Skin epidermis (tissue), 12 donors: ENCODE measurements around the gene MYO1E.
"Not testable (repeated sequence)": the region's sequence is repeated elsewhere in the genome, so short reads cannot be mapped to it uniquely, and the experiment has no call there.

Experiments used
- H3K27ac ChIP-seq, 21 experiments: fragments of 200-600 bp; sonication (generic) in 11 of 21; one replicate each; pipeline ENCODE4 v1.5.0; 2020; ENCODE audit warnings: mild to moderate bottlenecking in 3 of 21, inconsistent platforms in 2 of 21, moderate library complexity in 2 of 21
- H3K4me3 ChIP-seq, 7 experiments: fragments of 200-600 bp; sonication (generic) in 2 of 7; one replicate each; pipeline ENCODE4 v1.5.0; 2020; ENCODE audit warnings: inconsistent platforms in 2 of 7, mild to moderate bottlenecking in 2 of 7, moderate library complexity in 1 of 7

Gene MYO1E

DNA sequence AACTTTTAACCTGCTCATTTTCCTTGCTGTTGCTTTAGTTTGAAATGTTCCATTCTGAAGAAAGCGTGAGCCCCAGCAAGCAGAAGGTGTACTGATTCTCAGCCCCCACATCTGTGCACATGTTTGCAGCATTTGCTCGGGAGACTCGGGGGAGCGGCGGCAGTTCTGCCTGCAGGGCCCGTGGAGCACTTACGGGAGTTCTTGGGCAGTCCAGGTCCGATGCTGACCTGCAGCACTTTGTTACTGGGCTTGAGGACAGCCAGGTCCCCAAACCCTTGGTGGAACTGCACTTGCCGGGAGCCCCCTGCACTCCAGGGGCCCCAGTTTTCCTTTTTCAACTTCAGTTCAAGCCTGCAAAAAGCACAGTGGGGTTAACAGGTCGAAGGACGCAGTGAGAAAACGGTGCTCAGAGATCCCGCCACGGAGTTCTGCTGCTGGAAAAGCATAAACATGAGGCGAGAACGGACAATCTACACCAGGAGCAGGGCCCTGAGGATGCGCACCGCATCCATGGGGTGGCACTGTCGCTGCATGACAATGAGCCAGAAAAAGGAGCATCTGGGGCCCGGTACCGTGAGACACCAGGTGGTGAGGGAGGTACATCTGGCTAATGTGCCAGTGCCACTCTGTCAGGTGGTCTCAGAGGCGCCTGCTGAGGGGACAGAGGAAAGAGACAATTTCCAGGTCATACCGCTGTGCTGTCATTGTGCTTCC, 211.6 kb downstream of the MYO1E start:
- Histone ChIP-seq H3K27ac (no peak overlapping the region), H3K4me3 (no peak overlapping the region)

- Histone ChIP-seq H3K4me3 (no peak overlapping the region), H3K27ac (peak overlapping the region in 6 of 21 experiments; percentile 18 to 70 (median 39))
Measured at GRCh38 chr15:59159210-59159609, 213.5 kb downstream of the MYO1E start.

DNA sequence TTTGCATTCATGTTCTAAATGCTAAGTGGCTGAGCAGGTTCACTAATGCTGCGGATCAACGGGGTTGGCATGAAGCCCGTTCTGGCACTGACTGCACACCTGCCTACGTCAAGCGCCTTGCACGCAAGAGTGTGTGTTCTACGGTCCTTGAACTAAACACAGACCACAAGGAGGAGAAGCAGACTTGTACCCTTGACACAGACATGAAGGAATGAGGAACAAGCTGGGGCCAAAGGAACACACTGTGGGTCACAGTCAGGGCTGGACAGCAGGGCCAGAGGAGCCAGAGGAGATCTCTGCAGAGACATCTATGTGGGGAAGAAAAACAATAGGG, 214.0 kb downstream of the MYO1E start:
- peak overlapping the region in 6 of 21 experiments; percentile 18 to 70 (median 54) for H3K27ac ChIP-seq

DNA sequence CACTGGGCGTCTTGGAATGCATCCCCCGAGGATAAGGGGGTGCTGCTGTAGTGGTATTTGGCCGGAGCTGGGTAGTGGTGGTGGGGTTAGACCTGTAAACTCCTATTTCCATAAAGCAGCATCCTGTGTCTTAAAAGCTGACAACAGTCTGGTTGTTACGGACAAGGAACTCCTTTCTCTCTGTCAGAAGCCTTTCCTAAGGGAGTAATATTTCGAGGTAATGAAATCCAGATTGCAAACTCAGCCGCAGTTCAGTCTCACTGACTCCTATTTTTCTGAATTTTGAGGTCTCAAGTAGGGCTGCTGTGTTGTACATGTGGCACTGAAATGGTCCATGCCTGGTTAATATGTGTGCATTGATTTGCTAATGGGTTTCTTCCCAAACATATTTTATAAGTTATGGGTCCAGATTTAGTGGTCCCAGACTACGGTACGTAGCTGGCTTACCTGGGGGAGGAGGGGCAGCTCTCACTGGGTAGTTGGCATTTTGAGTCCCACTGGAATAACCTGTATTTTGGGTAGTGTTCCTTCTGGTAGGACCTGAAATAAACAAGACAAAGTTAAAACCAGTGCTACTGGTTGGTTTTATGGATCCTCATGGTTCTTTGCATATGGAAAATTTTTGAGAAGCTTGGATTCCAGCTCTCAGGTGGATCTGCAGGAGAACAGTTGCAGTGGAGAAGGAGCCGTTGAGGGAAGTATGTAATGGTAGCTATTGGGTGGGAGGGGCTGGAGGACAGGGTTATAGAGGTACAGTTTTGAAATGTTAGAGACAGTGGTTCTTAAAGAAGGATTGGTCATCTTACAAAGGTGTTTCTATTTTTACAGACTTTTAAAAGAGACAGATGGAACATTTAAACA, 214.6 kb downstream of the MYO1E start:
- Histone ChIP-seq H3K27ac (peak overlapping the region in 7 of 21 experiments; percentile 17 to 70 (median 37)), H3K4me3 (no peak overlapping the region)

More for the DNA sequence above, 214.0 kb downstream of the MYO1E start:
- no peak overlapping the region for H3K4me3 ChIP-seq

DNA sequence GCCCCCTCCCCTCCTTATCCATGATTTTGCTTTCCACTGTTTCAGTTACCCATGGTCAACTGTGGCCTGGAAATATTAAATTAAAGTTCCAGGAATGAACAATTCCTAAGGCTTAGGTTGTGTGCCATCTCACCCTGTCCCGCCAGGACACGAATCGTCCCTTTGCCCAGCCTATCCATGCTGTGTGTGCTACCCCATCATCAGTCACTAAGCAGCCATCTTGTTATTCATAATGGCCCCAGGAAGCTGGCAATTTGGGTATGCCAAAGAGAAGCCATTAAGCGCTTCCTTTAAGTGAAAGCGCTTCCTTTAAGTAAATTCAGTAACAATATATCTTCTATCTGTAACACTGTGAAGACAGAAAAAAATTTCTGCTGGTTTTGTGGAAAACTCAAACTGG, 215.3 kb downstream of the MYO1E start:
- peak overlapping the region in 2 of 21 experiments; percentile 25 to 59 for H3K27ac ChIP-seq
- H3K4me3 ChIP-seq, result no peak overlapping the region

DNA sequence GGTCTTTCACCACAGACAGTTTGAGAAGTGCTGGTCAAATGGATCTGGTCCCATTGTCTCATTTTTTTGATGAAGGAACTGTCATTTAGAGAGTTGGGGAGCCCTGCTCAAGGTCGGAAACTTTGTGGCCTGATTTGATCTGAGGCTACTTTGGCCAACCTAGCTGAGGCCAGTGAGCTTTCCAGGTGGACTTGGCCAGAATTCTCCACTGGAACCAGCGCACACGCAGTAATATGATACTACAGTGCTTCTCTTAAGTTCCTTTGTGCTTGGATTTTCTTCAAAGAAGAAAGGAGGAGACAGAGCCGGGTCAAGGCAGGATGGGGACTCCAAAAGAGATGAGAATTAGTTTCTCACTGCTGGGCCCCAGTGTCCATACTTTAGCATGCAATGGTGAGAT, 217.2 kb downstream of the MYO1E start:
- Histone ChIP-seq H3K27ac (no peak overlapping the region), H3K4me3 (no peak overlapping the region)

DNA sequence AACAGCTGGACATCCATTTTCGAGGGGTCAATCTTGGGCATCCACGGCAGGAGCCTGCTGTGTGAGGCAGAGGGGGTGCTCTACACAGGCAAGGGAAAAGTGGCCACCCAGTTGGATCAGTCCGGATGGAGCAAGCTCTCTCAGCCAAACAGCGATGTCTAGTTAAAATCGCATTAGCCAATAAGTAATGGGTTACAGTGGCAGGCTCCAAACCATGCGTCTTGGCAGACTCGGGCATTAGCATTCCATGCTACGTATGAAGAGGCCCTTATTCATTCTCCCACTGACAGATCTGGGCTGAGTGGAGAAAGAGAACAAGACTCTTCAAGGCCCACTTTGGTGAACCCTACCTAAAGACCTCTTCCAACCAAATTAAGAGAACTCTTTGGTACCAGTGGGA, 218.4 kb downstream of the MYO1E start:
- no peak overlapping the region for H3K4me3 ChIP-seq
- no peak overlapping the region for H3K27ac ChIP-seq

GRCh38 chr15:59153466-59153865, 219.2 kb downstream of the MYO1E start:
- no peak overlapping the region for H3K27ac ChIP-seq
- no peak overlapping the region for H3K4me3 ChIP-seq

- H3K27ac ChIP-seq, result no peak overlapping the region
- no peak overlapping the region for H3K4me3 ChIP-seq
Measured at GRCh38 chr15:59152694-59153450, 219.8 kb downstream of the MYO1E start.

- H3K27ac ChIP-seq, result peak overlapping the region in 1 of 21 experiments; percentile 16
- no peak overlapping the region for H3K4me3 ChIP-seq
Measured at GRCh38 chr15:59150185-59150584, 222.5 kb downstream of the MYO1E start.

DNA sequence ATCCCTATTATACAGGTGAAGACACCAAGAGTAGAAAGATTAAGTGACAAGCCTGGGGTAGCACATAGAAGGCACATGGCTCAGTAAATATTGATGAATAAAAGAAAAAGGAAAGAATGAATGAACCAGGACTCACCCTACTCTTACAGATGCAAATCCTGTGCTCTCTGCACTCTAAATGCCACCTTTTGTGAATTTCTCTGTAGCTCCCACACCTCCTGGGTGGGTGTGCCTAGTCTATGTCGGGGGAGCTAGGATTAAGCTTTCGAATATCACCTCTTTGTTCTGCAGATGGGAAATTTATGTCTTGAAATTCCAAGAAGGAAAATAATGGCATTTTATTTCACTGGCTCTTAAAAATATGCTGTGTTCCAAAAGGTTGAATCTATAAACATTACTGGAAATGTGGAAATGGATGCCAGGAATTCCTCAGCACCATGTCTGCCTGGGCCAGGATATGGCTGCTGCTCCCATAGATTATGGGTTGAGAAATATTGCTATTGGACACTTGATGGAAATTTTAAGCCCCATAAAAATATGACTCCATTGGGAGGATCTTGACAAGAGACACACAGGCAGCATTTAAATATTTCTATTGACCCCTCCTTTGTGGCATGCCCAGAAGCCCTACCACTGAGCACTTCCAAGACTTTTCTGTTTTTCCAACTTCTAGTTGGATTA, 224.4 kb downstream of the MYO1E start:
- Histone ChIP-seq H3K27ac (peak overlapping the region in 1 of 21 experiments; percentile 15), H3K4me3 (no peak overlapping the region)

- H3K4me3 ChIP-seq, result no peak overlapping the region
- H3K27ac ChIP-seq, result peak overlapping the region in 1 of 21 experiments; percentile 34
Measured at GRCh38 chr15:59147666-59148065, 225.0 kb downstream of the MYO1E start.

- not testable (repeated sequence) for H3K27ac ChIP-seq, H3K4me3 ChIP-seq
Measured at GRCh38 chr15:59144594-59144993, 228.1 kb downstream of the MYO1E start.

DNA sequence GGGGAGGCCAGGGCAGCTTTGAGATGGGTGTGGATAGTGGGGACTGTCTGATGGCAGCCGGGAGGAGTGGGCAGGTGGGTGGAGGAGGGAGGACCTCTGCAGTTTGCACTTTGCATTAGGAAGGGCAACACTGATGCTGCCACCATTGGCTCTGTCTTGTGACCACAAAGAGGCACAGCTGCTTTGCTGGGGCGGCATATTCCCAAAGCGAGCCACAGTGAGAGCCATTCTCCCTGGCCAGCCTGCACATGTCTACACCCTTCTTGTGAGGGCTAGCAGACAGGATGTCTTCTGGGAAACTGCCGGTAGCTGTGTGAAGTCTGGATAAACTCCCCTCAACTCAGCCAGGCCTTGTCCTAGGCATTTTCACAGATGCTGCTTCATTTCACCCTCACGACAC, 229.4 kb downstream of the MYO1E start:
- no peak overlapping the region for H3K4me3 ChIP-seq

DNA sequence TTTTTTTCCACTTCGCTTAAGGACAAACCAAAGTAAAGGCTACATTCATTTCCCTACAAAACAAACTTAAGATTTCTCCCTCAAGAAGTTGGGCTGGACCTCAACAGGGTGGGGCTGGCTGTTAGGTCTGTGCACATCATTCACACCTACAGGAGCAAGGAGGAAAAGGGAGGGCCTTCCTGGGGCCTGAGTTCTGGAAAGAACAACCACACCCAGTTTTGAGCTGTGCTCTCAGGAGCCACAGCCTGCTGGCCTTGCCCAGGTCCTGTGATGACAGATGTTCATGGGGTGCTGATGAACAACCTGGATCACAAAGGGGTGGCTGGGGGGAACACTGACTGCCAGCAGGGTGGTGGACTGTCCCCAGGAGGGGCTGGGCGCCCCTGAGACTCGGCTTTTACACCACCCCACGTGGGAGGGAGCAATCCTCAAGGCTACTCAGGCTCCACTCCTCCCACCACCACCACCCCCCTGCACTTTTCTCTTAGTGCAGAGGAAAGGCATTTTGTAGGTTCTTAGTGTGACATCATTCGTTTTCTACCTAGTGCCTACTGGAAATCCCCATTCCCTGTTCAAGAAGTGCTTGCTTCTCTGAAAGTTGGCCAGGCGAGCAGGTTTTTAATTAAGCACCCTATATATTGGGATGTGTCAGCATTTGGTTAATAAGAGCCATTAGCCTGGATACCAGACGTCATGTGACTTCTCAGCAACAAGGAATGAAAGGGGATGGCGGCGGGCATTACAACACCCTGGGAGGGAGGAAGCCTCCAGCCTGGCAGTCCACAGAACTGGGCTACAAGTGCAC, 232.0 kb downstream of the MYO1E start:
- H3K27ac ChIP-seq, result peak overlapping the region in 19 of 21 experiments; percentile 0 to 84 (median 62)
- H3K4me3 ChIP-seq, result no peak overlapping the region

More for the DNA sequence above, 229.4 kb downstream of the MYO1E start:
- H3K27ac ChIP-seq, result peak overlapping the region in 1 of 21 experiments; percentile 8

- Histone ChIP-seq H3K4me3 (no peak overlapping the region), H3K27ac (no peak overlapping the region)
Measured at GRCh38 chr15:59138243-59138642, 234.4 kb downstream of the MYO1E start.

DNA sequence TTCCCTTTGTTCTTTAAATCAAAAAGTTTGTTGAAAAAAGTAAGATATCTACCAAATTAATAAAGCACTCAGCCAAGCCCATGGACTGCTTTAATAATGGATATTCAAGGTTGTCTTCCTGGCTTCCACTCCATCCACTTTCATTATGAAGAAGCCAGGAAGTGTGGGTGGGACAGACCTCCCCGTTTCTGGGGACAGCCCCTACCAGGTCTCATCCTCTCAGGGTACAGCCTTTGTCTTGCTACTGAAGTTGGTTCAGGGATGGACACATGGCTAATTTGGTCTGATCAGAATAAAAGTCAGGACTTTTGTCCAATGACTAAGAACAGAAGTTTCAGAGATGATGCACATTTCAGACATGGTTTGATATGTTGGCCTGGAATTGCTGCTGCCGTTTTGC, 235.1 kb downstream of the MYO1E start:
- H3K4me3 ChIP-seq, result no peak overlapping the region
- H3K27ac ChIP-seq, result no peak overlapping the region

DNA sequence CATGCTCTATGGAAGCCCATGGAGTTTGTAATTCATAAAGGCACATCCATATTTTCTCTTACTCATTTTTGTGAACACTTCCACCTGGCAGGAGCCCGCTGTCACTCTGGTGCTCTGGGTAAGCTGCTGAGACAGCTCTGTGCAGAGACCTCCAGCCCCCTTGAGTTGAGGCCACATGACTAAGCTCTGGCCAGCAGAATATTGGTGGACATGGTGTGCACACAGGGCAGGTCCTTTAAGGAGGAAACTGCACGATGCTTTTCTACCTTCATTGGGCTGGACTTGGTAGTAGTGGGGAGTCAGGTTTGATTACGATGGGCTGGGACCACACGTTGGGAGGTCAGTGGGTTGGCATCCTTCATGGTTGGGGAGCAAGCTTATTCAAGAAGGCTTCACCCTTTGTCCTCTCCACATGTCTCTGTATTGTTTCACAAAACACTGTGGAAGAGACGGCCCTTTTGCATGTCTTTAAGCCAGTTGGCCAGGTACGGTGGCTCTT, 238.7 kb downstream of the MYO1E start:
- H3K27ac ChIP-seq, result no peak overlapping the region
- no peak overlapping the region for H3K4me3 ChIP-seq
